Erythroblast (primary cell): ENCODE data around the gene BRD7.

Experiments
- DNase-seq, 2 experiments: peaks; one replicate each; lab custom pipeline; 2025; lab: John Stamatoyannopoulos, UW
- GATA1 ChIP-seq: IDR thresholded peaks from 2 replicates; pipeline ENCODE4 v1.6.1; 2011; ENCODE audit warnings: low read depth, mild to moderate bottlenecking, control low read depth, low read length, moderate library complexity
- POLR2A ChIP-seq: IDR thresholded peaks from 2 replicates; pipeline ENCODE4 v1.6.1; 2011; ENCODE audit warnings: mild to moderate bottlenecking, low read length

Gene BRD7

GRCh38 chr16:50303605-50304466 lies 65.0 kb downstream of the BRD7 start:
- TF ChIP-seq GATA1, result no peak
- no peak for DNase-seq

- no peak for DNase-seq
- no peak for TF ChIP-seq POLR2A
- TF ChIP-seq GATA1, result no peak
Measured at GRCh38 chr16:50303041-50303604, 65.7 kb downstream of the BRD7 start.

- no peak for TF ChIP-seq POLR2A
- no peak for TF ChIP-seq GATA1
- DNase-seq, result no peak
Measured at GRCh38 chr16:50302472-50303005, 66.2 kb downstream of the BRD7 start.

- TF ChIP-seq GATA1 (no peak), POLR2A (no peak)
Measured at GRCh38 chr16:50301626-50302471, 66.9 kb downstream of the BRD7 start.

GRCh38 chr16:50300942-50301625 lies 67.7 kb downstream of the BRD7 start:
- DNase-seq, result no peak
- no peak for TF ChIP-seq POLR2A
- no peak for TF ChIP-seq GATA1

More at GRCh38 chr16:50301626-50302471, 66.9 kb downstream of the BRD7 start:
- DNase-seq, result no peak

- no peak for DNase-seq
- TF ChIP-seq GATA1 (no peak), POLR2A (no peak)
Measured at GRCh38 chr16:50299508-50300105, 69.2 kb downstream of the BRD7 start.

- no peak for TF ChIP-seq GATA1
- no peak for TF ChIP-seq POLR2A
- no peak for DNase-seq
Measured at GRCh38 chr16:50298591-50299507, 69.9 kb downstream of the BRD7 start.

GRCh38 chr16:50298075-50298460 lies 70.7 kb downstream of the BRD7 start:
- TF ChIP-seq GATA1, result no peak
- no peak for TF ChIP-seq POLR2A
- no peak for DNase-seq

GRCh38 chr16:50297301-50298074 lies 71.3 kb downstream of the BRD7 start:
- no peak for TF ChIP-seq GATA1
- no peak for TF ChIP-seq POLR2A
- DNase-seq, result no peak

GRCh38 chr16:50296807-50297206 lies 72.0 kb downstream of the BRD7 start:
- TF ChIP-seq GATA1 (no peak), POLR2A (no peak)
- no peak for DNase-seq

- DNase-seq, result no peak
- TF ChIP-seq POLR2A (no peak), GATA1 (no peak)
Measured at GRCh38 chr16:50295541-50296132, 73.2 kb downstream of the BRD7 start.

- TF ChIP-seq GATA1, result no peak
- no peak for TF ChIP-seq POLR2A
- DNase-seq, result no peak
Measured at GRCh38 chr16:50294955-50295354, 73.8 kb downstream of the BRD7 start.
